NCI-H524 treated with DMSO at 0.1 percent for 48 hours (cell line): ENCODE measurements around the gene LUC7L2.
"Not testable (repeated sequence)": the region's sequence is repeated elsewhere in the genome, so short reads cannot be mapped to it uniquely, and the experiment has no call there.

ENCODE experiments used
- DNase-seq: peaks from one replicate; lab custom pipeline; 2025; lab: John Stamatoyannopoulos, UW

Gene LUC7L2

DNA sequence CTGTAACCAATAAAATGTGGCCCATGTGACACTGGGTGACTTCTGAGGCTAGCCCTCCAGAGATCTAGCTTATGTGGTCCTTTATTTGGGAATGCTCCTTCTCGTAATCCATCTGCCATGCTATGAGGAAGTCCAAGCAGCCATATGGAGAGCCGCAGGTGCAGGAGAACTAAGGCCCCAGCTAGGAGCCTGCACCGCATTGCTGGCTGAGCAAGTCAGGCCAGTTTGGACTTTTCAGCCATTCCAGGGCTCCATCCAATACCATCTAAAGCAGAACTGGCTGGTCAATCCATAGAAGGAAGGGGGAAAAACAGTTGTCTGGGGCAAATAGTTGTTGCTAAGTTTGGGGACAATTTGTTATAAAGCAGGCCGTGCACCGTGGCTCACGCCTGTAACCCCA lies 91.2 kb downstream of the LUC7L2 start:
- no peak for DNase-seq

DNA sequence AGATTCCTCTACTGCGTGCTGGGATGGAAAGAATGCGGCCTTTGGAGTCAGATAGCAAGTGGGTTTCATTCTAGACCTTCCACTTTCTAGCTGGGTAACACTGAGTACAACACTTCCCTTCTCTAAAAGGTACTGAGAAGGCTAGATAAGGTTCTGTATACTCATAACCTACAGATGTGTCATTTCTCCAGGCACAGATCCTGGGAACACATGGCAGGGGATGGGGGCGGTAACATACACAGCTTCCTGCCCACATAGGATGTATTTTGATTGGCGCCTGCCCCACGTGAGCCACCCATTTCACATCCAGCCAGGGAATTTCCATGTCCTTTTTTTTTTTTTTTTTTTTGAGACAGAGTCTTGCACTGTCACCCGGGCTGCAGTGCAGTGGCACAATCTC lies 91.9 kb downstream of the LUC7L2 start:
- DNase-seq = no peak

DNA sequence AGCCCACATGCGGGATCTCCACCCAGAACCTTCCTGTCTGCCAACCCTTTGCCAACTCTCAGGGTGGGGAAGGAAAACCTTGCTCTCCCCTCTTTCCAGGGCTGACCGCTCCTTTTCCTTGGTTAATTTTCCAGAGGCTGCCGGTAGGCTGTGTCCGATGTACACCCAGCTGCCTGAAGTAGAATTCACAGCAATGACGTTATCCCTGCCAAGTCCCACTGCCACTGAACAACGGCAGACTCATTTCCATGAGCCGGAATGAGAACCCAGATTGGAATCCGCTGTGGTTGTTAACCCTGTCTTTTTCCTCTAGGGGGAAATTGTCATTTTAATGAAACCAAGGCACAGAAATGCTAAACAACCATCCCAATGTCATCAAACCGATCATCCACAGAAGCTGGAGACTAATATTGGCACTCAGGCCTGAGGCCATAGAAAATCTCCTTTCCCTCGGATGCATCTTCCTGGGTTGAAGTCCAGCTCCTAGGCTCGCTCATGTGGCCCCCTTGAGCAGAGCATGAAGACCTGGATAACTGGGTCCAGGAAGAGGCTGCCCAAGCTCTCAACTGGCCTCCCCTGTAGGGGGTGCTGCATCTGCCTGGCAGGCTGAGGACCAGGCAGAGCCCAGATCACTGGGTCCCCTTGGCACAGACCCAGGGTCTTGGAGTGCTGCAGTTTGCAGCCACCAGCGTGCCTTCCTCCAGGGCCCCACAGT lies 93.4 kb downstream of the LUC7L2 start:
- DNase-seq = no peak

DNA sequence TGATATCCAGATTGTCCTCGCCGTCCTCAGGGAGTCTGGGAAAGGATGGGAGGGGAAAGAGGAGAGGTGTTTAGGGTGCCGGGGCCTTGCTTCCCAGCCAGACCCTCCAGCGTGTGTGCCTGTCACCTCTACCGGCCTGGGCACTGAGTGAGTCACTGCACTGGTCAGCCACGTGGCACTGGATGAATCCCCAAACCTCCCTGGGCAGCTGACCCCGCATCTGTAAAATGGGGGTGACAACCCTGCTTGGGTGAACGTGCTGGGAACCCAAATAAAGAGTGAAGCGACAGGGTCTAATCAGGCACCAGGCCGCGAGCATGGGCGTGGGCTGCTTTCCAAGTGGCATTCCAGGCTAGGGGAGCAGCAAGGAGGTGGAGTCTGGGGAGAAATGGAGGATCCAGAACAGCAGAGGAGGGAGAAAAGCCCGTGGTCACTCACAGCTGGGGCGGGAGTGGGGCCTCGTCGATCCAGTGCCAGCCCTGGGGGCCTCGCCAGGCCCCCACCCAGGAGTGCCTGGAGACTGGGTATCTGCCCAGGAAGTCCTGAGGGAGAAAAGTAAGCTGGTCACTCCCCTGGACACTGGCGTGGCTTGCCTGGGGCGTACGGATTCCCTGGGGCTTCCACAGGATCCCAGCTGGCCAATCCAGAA lies 94.1 kb downstream of the LUC7L2 start:
- DNase-seq = no peak

DNA sequence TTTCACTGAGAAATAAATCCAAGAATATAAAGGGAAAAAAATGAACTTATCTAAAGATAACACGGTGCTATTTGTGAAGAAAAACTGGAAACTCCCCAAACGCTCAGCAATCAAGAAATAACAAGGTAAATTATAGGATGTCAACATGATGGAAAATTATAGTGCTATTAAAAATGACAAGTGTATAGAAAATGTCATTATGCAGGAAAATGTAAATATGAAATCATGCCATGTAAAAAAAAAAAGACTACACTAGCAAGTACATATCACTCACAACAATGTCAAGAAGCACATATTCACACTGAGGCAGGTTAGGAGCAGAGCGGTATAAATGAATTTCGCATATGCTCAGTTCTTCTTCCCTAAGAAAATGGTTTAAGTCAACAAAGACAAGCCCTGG lies 96.1 kb downstream of the LUC7L2 start:
- DNase-seq = no peak

DNA sequence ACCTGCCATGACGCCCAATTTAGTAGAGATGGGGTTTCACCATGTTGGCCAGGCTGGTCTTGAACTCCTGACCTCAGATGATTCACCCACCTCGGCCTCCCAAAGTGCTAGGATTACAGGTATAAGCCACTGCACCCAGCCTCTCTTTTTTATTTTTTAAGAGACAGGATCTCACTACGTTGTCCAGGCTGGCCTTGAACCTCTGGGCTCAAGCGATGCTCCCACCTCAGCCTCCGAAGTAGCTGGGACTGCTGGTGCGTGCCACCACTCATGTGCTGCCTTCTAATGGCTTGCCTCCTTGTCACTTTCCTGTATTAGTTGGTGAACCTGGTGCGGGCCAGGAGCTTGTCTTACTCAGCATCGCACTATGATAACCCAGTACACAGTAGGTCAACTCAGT lies 96.8 kb downstream of the LUC7L2 start:
- no peak for DNase-seq

DNA sequence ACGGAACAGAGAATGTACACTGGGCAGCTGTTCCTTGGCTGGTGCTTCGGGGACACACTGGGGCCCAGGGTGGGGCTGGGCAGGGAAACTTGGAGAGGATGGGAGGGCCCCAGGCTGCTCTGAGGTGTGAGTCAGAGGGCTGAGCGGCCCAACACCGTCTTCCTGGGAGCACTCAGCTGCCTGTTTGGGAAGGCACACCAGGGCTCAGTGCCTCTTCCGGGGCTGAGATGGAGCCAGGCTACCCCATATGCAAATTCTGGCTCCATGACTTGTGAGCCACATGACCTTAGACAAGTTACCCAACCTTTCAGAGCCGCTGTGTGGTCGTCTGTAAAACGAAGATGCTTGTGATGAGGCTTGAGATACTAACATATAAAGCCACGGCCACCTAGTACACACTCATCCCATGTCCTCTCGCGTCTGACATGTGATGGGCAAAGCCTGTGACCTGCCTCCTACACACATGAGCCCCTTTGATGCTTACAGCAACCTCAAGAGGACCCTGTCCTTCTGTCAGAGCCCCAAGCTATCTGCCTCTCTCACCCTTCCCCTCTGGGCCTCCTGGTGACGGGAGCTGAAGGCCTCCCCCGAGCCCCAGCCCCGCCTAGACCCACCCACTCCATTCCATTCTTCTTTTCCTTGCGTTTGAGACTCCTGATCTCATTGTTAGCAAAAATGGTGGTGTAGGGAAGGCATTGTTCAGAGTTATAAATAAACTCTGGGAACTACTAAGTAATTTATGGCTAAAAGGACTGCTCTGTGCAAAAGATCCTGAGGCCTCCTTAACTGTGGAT lies 97.7 kb downstream of the LUC7L2 start:
- no peak for DNase-seq

DNA sequence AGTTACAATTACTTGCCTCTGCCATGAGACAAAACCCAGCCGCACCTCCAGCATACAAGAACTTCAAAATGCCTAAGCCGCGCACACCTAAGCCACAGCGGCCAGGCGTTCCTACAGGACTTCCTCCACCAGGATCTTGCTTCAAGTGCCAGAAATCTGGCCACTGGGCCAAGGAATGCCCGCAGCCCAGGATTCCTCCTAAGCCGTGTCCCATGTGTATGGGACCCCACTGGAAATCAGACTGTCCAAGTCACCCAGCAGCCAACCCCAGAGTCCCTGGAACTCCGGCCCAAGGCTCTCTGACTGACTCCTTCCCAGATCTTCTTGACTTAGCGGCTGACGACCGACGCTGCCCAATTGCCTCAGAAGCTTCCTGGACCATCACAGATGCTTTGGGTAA lies 103.7 kb downstream of the LUC7L2 start:
- DNase-seq = not testable (repeated sequence)

DNA sequence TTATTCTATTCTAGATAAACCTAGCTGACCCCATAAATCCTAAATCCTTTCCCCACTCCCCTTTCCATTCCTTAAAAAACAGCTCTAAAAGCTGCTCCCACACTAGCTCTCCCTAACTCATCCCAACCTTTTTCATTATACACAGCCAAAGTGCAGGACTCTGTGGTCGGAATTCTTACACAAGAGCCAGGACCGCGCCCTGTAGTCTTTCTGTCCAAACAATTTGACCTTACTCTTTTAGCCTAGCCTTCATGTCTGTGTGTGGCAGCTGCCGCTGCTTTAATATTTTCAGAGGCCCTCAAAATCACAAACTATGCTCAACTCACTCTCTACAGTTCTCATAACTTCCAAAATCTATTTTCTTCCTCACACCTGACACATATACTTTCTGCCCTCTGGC lies 104.8 kb downstream of the LUC7L2 start:
- not testable (repeated sequence) for DNase-seq

DNA sequence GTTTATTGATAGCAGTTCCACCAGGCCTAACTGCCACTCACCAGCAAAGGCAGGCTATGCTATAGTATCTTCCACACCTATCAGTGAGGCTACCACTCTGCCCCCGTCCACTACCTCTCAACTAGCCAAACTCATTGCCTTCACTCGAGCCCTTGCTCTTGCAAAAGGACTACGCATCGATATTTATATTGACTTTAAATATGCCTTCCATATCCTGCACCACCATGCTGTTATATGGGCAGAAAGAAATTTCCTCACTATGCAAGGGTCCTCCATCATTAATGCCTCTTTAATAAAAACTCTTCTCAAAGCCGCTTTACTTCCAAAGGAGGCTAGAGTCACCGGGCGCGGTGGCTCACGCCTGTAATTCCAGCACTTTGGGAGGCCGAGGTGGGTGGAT lies 105.4 kb downstream of the LUC7L2 start:
- DNase-seq = not testable (repeated sequence)

DNA sequence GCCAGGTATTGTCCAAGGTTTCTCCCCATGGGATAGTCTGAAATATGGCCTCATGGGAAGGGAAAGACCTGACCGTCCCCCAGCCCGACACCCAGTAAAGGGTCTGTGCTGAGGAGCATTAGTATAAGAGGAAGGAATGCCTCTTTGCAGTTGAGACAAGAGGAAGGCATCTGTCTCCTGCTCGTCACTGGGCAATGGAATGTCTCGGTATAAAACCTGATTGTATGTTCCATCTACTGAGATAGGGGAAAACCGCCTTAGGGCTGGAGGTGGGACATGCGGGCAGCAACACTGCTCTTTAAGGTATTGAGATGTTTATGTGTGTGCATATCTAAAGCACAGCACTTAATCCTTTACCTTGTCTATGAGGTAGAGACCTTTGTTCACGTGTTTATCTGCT lies 108.0 kb downstream of the LUC7L2 start:
- DNase-seq = not testable (repeated sequence)

DNA sequence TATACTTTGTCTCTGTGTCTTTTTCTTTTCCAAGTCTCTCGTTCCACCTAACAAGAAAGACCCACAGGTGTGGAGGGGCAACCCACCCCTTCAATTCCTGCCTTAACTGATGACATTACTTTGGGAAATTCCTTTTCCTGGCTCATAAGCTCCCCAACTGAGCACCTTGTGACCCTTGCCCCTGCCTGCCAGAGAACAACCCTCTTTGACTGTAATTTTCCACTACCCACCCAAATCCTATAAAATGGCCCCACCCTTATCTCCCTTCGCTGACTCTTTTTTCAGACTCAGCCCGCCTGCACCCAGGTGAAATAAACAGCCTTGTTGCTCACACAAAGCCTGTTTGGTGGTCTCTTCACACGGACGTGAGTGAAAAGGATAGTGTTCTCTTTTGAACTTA lies 108.6 kb downstream of the LUC7L2 start:
- DNase-seq = not testable (repeated sequence)

DNA sequence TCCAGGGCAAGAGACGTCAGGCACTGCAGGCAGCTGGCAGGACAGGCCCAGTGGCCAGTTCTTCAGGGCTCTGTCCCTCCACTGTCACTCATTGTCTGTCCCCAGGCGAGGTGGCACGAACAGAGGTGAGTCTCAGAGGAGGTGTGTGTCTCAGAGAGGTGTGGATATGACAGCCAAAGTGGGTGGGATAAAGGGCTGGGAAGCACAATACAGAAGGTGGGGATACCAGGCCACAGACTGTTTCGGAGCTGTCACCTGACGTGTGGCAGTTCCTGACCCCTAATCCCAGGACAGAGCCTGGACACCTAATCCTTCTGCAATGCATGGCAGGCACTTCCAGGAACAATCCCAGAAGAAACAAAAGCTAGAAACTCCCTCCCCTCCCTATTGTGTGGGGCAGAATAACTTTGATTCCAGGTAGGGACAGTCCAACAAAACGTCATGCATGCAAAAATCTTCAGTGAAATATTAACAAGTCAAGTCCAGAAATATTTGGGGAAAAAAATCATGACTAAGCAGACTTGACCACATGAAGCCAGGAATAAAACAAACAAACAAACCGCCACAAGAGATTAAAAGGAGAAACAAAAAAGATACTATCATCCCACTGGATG lies 112.2 kb downstream of the LUC7L2 start:
- DNase-seq = no peak
